NCI-H526 treated with DMSO at 0.1 percent for 48 hours (cell line): ENCODE measurements around the gene CRELD1.

Experiments
- DNase-seq: peaks from one replicate; lab custom pipeline; 2025; lab: John Stamatoyannopoulos, UW

The CRELD1 gene

GRCh38 chr3:9906480-9906879 is 27.2 kb upstream of the CRELD1 start:
- DNase-seq: no peak

DNA sequence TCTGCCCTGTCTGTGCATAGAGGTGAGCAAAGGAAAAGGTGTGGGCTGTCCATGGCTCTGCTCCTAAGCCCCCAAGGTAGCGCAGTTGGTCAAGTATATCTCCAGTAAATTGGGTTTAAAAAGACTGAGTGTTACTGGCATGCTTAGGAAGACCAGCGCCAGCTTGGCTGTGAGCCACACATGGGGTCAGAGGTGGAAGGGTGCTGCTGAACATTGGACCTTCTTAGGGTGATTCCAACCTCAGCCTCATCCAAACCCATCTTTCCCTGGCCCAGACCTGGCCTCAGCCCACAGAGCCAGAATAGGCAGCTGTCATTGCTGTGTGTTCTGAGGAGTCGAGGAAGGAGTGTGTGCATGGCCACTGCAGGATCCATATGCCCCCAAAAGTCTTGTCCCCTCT is 25.3 kb upstream of the CRELD1 start:
- no peak for DNase-seq

DNA sequence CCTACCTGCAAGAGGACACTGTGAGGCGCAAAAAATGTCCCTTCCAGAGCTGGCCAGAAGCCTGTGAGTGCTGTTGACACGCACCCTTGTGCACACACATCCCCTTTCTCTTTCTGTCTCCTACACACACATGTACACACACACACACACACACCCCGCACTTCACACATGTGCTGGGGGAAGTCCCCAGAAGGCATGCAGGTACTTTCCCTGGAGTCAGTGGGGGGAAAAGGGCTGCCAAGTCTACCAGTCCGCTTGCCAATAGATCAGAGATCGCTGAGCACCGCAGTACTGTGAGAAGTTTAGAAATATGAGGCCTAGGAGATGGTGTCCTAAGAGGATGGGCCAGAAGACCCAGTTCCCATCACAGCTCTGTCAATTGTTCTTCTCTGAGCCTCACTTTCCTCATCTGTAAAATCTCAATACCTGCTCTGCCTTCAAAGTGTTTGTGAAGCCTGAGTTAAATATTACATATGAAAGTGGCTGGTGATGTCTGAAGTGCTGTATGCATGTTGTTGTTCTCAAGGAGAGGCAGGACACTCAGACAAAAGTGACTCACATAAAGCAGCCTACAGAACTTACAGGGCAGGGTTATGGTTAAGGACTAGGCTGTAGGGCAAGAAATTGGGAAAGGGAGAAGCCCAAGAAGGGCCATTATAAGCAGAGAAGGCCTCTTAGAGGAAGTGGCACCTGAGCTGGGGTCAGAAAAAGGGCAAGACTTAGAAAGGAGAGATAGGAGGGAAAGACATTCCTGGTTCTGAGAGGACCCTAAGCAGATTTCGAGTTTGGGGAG is 24.2 kb upstream of the CRELD1 start:
- DNase-seq: no peak

DNA sequence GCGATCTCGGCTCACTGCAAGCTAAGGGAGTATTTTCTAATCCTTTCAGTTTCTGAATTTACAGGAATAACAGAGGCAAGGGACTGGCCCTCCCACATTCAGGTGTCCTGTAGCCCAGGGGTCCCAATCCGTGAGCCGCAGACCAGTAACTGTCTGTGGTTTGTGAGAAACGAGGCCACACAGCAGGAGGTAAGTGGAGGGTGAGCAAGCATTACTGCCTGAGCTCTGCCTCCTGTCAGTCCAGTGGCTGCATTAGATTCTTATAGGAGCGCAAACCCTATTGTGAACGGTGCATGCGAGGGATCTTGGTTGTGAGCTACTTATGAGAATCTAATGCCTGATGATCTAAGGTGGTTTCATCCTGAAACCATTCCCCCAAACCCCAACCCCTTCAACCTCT is 21.8 kb upstream of the CRELD1 start:
- no peak for DNase-seq

GRCh38 chr3:9912294-9912935 is 21.2 kb upstream of the CRELD1 start:
- DNase-seq: no peak

DNA sequence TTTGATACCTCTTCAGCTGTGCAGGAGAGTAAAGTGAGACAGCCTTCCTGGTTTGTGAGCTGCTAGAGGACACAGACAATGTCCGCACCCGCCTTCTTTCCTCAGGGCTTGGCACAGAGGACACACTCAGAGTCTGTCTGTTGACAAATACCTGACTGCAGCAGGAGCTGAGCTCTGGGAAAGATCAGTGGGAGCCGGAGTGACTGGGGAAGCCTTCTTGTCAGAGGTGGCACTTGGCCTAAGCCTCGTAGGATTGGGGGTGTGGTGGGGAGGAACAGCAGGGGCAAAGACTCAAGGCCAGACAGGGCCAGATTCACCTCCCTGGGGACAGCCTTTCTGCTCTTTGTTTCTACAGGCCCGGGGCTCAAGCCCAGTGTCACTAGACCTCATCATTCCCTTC is 20.0 kb upstream of the CRELD1 start:
- DNase-seq: no peak

DNA sequence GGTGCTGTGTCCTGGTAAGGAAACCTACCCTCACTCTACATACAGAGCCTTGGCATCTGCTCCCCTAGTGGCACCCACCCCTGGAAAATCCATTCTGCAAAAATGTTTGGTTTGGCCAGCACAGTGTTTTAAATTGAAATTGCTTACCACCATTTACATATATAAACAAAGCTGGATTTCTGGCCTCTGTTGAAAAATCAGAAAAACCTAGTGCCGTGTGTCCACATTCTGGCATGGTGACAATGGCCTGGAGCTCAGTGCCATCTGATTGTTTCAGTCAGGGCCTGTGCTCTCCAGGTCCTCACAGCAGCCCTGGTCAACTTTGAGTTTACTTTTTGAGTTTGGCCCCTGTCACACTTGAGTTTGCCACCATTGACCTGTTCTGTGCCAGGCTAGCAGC is 19.6 kb upstream of the CRELD1 start:
- DNase-seq: no peak

- no peak for DNase-seq
These were observed 18.9 kb upstream of the CRELD1 start for GRCh38 chr3:9914559-9915253.

- peak; percentile 27 for DNase-seq
These were observed 18.1 kb upstream of the CRELD1 start for GRCh38 chr3:9915254-9916141.

- no peak for DNase-seq
These were observed 17.3 kb upstream of the CRELD1 start for GRCh38 chr3:9916346-9916733.

DNA sequence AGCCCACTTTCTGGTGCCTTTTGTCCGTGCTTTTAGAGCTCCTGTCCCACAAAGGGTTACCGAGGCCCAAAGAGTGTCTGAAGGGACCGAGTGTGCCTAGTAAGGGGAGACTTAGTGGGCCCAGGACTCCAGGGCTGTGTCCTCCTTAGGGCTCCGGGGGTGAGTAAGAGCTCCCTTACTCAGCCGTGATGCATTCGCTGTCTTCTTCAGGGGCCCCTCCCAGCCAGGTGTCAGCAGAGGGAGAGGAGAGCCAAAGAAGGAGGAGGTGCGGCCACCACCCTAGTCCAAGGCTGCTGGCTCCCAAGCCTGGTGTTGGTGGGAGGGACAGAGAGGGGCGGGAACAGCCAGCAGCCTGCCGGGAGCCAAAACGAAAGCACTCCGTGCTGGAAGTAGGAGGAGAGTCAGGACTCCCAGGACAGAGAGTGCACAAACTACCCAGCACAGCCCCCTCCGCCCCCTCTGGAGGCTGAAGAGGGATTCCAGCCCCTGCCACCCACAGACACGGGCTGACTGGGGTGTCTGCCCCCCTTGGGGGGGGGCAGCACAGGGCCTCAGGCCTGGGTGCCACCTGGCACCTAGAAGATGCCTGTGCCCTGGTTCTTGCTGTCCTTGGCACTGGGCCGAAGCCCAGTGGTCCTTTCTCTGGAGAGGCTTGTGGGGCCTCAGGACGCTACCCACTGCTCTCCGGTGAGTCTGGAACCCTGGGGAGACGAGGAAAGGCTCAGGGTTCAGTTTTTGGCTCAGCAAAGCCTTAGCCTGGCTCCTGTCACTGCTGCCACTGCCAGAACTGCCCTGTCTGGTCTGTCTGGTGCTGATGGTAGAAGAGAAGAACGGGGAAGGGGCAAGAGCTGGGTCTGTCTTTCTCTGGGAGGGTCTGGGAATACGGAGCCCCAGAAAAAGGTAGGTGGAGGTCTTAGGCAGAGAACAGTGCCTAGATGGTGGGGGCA is 16.6 kb upstream of the CRELD1 start, which contains the start of gene IL17RC:
IL17RC (plus strand) TSS at position 365 of the 947 bp plus-strand sequence; CDS start at position 583, 218 bp downstream.
- peak; percentile 53 for DNase-seq

DNA sequence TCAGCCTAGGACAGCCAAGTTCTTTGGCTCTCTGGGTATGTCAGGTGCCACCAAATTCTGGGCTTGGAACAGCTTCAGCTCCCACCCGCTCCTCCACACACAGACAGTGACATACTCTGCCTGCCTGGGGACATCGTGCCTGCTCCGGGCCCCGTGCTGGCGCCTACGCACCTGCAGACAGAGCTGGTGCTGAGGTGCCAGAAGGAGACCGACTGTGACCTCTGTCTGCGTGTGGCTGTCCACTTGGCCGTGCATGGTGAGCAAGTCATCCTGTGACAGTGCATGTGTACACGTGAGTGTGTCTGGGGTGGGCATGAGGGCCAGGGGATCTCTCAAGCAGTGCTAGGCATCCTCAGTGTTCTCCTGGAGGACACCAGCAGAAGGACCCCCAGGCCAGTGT is 15.8 kb upstream of the CRELD1 start:
- DNase-seq: no peak

GRCh38 chr3:9918261-9919038 is 15.2 kb upstream of the CRELD1 start:
- DNase-seq: no peak

GRCh38 chr3:9928158-9928557 is 5.5 kb upstream of the CRELD1 start:
- no peak for DNase-seq

DNA sequence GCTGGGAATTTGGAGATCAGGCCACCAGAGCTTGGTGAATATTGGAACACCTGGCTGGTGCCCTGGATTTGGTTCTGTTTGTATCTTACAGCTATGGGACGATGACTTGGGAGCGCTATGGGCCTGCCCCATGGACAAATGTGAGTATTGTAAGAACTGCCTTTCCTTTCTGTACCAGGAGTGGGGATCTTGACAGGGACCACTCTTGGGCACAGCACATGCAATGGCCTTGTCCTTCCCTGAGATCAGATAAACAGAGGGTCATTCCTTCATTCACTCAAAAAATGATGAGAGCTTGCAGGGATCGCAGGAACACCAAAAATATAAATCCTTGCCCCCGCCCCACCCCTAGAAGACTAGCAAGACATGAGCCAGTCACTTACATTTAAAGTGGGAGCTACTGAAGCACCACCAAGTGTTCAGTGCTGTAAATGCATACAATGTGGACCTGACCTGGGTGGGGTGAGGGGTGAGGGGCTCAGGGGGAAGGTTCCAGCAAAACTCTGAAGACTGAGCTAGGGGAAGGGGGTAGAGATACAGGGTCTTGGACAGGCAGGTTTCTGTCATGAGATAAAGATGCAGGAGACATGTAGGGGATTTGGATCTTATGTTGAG is 2.7 kb upstream of the CRELD1 start:
- DNase-seq: no peak

- DNase-seq: no peak
These were observed 1.1 kb upstream of the CRELD1 start for GRCh38 chr3:9932535-9932842.

GRCh38 chr3:9932843-9933560 is 632 bp upstream of the CRELD1 start:
- DNase-seq: peak; percentile 51

- DNase-seq: no peak
These were observed 594 bp downstream of the CRELD1 start for GRCh38 chr3:9934235-9934621.

- DNase-seq: no peak
These were observed 1.4 kb downstream of the CRELD1 start for GRCh38 chr3:9934993-9935392.
